IPS DF 4.7 (cell line): ENCODE results near the gene TMEM184B.
"Not testable (repeated sequence)": the region's sequence is repeated elsewhere in the genome, so short reads cannot be mapped to it uniquely, and the experiment has no call there.

Source experiments
- DNase-seq: peaks from one replicate; pipeline ENCODE4 v3.0.0-alpha.2; 2013; ENCODE audit warnings: low spot score; ENCODE audit errors: extremely low read depth

Gene TMEM184B

DNA sequence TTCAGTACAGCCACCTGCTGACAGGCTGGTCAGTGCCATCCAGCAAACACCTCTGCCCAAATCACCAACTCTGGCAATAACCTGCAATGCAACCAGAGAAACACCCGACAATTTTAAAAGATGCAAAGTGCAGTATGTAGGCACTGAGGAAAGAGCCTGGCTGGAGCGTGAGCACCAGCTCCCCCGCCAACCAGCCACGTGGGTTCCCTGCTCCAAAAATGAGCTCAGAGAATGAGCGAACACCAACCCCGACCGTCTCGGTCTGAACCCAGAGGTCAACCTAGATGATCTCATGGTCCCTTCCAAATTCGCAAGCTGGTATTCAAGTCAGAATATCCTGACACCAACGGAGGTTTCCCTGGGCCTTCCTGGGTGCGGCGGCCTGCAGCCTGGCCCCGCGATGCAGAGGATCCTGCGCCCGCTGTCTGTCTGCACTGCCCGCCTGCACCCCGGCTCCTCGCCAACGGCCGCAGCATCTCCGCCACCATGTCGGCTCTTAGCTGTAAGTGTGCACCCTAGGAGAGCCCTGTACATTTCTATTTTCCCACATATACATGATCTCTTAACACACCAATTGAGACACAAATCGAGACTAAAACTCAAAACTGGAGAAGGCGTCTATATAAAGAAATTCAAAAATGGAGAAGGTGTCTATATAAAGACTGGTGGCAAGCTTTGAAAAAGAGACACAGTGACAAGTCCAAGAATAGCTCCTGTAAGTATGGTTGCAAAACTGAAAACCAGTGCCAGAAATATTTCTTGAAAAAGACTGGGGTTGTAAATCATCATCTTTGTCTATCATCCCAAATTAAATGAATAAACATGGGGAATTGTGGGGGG is 22.8 kb downstream of the TMEM184B start:
- no peak for DNase-seq

DNA sequence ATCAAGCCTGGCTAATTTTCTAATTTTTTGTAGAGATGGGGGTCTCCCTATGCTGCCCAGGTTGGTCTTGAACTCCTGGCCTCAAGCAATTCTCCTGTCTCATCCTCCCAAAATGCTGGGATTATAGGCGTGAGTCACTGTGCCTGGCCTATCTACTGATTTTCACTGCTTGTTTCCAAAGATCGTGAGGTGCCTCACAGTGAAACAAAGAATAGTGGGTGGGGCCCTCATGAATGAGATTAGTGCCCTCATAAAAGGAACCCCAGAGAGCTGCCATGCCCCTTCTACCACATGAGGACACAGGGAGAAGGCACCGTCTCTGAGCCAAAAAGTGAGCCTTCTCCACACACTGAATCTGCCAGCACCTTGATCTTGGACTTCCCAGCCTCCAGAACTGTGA is 23.5 kb downstream of the TMEM184B start:
- DNase-seq, result no peak

DNA sequence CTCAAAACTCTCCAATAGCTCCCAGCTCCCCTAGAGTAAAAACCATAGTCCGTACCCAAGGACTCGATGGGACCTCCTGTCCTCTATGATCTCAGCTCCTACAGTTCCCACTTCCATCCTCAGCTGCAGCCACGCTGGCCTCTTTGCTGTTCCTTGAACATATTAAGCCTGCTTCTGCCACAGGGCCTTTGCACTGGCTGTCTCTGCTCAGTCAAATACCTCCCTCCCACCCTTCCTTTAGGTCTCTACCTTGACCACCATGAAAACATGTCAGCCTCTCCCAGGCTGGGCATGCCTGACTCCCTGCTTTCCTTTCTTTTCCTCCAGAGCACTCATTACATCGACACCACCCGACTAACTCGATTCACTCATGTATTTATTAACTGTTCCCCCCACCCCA is 24.5 kb downstream of the TMEM184B start:
- no peak for DNase-seq

DNA sequence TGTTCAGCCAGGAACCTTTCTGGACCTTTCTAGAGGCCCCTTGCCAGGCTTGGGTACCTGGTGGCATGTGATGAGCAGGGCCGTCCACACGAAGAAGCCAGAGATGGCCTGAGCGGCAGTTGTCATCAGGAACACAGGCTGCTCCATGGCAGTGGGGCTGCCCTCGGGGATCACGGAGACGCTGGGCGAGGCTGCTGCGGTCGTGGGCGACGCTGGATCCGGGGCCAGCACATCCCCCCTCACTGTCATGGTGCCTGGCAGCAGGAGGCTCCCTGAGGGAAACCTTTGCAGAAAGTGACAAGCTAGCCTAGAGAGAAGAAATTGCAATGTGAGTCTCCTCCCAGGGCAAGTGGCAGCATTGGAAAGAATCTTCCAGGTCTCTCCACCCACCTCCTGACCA is 25.1 kb downstream of the TMEM184B start:
- no peak for DNase-seq

DNA sequence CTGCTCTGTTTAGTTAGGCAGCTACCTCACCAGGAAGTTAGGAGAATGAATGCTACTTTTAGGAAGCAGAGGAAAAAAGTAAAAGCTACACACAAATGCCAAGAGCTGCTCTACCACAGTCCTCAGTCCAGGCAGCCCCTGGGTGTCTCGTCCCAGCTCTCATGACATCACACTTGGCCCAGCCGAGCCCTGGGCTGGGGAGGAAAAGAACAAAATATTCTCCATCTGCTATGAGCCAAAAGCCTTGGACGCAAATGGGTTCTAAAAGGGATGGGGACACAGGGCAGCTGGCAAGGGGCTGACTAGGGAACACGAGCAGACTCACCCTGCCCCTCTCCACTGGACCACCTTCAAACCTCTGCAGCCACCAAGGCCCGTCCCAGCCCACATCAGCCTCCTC is 26.1 kb downstream of the TMEM184B start:
- no peak for DNase-seq

DNA sequence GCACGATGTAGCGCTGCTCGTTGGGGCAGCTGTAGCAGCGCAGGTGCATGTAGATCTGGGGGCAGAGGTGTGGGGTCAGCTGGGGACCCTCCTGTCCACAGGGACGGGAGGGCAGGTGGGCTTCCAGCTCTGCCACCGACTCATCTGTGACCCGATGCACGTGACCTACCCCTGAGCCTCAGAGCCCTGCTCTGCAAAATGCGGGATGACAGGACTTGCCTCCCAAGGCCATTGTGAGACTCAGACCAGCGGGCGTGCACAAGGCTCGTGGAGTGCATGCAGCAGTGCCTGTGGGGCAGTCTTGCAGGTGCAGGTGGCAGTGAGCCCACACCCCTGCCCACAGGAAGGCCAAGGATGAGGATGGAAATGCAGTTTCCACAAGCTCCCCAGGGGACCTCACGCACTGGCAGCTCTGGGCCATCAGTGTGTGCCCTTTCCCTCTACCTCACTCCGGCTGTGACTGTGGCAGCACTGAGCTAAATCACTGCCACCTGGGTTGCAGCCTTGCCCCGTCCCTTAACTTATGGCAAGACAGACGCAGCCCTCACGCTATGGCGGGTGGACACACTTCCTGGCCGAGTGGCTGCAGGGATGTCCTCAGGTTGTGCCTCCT is 26.7 kb downstream of the TMEM184B start:
- no peak for DNase-seq

DNA sequence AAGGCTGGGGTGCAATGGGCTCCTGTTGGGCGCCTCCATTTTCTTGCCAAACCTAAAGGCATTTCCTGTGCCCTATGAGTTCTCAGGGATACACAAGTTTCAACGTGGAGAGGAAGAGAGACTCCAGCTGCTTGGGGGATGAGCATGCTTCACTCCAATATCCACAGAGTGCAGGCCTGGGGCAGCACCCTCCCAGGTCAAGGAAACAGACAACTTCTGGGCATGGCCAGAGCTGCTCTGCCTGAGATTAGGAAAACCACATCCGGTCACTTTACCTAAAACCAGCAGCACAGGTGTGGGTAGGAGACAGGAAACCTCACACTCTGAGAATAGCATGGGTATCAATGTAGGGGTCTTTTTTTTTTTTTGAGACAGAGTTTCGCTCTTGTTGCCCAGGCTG is 28.7 kb downstream of the TMEM184B start:
- DNase-seq, result no peak

DNA sequence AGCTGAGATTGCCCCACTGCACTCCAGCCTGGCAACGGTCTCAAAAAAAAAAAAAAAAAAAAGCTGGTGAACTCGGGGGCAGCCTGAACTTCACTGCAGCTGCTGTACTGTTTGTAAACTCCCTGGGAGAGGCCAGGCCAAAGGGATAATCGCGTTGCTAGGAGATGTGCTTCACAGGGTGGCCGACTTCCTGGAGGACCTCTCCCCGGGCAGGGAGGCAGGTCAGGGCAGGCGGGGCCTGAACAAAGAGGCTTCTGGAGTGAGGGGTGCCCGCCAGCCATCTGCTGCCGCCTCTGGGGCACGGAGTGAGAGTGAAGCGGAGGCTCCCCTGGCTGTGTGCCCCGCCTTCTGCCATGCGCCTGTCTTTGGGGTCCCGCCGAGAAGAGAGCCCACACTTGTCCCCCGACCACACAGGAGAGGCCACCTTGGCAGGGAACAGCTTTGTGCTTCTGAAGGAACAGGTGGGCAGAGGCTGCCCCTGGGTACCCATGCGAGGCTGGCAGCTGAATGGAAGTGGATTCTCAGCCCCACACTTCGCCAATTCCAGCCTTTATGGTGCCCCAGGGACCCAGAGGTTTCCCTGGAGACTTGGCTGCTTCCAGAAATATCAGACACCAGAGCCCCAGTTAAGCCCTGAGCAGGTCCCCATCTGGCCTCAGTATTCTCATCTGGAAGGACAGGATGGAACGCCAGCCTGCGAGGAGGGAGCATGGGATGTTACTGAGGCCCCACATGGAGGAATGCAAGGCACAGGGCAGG is 29.6 kb downstream of the TMEM184B start:
- DNase-seq, result no peak

DNA sequence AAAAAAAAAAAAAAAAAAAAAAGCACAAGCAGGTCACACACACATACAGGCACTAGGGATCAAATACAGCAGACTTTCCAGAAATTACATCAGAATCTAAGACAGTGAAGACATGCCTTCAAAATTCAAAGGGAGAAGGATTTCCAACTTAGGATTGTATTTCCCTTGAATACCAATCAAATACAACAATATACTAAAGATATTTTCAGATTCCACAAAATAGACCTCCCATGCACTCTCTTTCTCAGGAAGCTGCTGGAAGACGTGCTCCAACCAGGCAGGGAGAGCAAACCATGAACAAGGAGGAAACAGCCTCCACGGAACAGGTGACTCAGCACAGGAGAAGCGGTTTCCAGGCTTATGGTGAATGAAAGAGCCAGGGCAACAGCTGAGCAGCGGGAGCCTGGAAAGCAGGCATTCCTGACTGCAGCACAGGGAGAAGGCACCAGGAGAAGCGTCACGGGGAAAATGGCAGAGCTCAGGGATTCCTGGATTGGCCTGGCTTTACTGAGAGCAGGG is 32.0 kb downstream of the TMEM184B start:
- DNase-seq, result peak; percentile 69

DNA sequence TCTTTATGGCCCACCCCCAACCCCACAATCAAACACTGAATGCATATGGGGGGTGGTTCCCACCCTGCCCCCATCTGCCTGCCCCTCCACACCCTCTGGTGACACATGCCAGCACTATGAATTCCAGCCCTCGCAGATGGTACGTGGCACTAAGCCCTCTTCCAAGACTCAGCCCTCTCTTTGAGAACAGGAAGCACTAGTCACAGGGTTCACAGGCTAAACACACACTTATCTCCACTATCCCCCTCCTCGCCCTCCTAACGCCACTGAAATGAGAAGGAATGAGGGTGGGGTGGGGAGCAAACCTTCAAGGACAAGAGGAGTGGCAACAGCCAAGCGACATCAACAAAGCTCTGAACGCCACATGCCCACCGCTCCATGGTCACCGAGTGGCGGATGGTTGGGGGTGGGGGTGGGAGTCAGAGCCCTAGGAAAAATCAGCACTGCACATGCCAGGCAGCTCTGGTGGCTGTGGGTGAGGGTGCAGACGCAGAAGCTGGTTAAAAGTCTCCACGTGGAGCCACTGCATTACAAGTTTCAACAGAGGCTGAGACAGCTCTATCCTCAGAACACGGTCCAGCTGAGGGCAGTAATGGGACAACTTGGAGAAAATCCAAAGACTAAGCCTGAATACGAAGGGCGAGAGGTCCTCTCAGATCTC is 33.6 kb downstream of the TMEM184B start:
- no peak for DNase-seq

DNA sequence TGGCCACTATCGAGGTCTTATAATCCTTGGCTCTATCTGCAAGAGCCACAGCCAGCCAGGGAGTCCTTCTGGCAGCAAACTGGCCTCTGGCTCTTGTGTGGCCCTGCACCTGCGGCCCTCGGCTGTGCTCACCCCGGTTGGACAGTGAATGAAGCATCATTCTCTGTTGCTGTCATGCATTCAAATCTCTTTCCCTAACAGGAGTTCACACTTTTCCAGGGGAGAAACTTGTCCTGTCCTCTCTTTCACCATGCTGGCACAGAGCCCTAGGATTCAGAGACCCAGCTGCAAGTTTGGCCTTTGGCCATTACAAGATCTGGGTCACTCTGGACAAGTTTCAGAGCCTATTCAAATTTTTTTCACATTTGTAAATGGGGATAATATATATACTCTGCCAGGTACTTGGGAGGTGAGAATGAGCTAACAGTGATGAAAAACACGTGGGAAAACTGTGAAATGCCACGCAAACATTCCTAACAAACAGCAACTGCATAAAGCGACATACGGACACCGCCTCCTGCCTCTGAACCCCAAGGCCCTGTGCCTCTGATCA is 34.2 kb downstream of the TMEM184B start:
- DNase-seq, result no peak

DNA sequence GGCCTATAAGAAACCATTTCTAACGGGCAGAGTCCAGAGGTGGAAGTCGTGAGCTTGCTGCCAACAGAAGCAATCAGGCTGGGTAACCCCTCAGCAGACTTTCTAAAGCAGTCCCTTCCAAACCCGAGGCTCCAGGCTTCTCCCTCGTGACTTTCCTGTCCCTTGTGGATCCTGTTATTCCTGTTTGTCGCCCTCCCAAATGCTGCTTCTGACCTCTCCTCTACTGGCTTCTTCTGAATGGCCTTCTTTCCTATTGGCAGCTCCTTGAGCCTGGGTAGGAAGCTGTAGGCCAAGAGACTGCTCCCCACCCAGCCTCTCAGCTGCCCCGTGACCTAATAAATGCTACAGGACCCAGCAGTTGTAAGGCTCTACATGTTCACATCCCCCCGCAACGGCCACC is 36.0 kb downstream of the TMEM184B start:
- no peak for DNase-seq

DNA sequence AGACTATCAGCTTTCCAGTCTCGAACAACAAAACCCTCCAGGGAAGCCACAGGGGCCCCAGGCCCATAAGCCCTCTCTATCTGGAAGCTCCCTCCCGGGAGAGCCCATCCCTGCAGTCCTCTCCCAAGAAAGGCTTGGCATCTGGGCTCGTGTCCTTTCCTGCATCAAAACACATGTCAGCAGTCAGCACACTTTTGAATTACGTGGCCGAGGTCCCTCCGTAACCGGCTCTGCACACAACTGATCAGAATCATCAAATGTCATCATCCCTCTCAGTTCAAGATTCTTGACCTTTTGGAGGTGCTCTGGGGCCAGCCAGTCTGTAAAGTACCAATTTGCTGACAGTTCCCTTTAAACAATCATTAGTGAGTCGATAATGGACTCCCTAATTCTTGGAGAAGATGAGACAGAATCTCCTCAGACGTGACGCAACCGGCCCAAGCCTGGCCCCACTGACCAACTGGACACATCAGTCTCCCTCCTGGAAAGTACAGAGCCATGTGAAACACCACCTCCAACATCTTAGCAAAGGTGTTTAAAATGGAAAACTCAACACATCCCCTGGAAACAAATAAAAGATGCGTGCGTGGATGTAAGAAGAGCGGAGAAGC is 37.5 kb downstream of the TMEM184B start:
- no peak for DNase-seq

DNA sequence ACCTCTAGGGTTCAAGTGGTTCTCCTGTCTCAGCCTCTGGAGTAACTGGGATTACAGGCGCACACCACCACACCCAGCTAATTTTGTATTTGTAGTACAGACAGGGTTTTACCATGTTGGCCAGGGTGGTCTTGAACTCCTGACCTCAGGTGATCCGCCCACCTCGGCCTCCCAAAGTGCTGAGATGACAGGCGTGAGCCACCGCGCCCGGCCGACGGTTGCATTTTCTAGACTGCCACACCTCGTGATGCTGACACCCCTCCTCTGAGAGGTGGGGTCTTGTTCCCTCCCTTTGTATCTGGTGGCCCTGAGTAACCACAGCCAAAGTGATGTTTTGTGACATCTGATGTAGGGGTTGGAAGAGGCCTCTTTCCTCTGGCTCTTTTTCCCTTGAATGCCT is 39.0 kb downstream of the TMEM184B start:
- DNase-seq, result not testable (repeated sequence)

DNA sequence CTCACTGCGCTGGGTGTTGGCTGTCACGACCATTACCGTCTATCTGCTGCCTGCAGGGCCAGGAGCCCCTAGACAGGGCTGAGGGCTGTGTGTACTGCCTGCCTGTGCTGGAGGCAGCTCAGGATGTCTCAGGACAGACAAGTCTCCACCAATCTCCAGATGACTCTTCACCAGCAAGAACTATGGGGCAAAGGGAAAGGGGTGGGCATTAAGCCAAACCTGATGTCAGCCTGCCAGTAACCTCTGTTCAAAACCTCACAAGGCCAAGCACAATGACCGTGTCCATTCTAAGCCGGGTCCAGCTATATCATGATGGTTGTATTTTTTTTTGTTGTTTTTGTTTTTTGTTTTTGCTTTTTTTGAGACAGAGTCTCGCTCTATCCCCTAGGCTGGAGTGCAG is 39.4 kb downstream of the TMEM184B start:
- DNase-seq, result no peak

DNA sequence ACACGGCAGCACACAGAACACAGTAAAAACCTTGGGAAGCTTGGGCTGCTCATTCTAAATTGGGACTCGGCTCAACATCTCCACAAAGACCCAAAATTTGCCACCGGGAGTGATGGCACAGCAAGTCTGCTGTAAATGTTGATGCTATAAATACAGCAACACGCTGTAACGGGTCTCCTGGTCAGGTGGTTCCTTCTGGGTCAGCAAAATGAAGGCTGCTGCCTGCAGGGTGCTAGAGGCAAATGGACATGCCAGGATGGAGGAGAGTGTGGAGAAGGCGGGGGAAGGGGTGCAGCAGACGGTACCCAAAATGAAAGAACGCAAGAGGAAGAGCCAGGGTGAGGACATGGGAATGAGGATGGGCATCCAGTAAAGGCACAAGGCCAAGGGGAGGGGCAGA is 40.6 kb downstream of the TMEM184B start:
- no peak for DNase-seq

DNA sequence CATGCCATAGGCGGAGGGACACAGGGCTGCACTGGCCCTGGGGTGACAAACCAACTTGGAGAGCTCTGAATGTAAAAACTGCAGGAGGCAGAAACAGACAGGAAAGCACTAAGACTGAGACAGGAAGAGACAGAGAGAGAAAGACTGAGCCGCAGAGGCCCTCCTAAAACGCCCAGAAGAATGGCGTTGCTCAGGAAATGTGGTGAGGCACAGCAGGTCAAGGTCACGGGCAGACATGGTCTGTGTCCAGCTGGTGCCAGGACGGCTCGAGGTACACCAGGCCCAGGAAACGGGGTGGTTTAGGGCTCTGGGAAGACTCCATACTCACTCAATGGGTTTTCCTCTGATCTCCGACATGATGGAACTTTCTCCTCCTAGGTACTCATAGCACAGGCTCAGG is 41.9 kb downstream of the TMEM184B start:
- DNase-seq, result no peak

DNA sequence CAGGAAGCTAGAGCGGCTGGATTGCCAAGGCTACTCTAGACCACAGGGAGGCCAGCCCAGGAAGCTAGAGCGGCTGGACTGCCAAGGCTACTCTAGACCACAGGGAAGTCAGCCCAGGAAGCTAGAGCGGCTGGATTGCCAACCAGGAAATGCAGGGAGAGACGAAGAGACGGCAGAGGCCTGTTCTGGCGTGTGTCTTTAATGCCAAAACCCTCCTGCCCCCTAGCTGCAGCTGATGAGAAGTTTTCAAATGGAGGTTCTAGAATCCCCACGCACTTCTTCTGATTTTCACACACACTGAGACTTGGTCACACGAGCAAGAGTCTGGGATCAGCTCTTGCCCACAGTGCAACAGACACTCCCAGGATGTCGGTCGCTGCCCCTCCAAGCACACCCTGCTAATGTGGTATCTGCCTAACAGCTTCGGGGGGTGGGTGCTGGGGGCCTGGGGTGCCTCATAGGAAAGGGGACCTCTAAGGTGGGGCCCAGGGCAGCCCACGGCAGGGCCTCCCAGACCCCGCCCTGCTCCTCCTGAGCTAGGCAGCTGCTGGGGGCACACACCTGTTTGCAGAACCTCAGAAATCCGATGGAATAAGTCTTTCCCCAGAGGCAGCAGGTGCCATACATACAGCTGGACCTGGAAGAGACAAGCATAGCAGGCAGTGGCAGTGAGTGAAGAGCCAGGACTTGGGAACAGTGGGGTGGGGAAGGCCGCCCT is 42.5 kb downstream of the TMEM184B start:
- no peak for DNase-seq

DNA sequence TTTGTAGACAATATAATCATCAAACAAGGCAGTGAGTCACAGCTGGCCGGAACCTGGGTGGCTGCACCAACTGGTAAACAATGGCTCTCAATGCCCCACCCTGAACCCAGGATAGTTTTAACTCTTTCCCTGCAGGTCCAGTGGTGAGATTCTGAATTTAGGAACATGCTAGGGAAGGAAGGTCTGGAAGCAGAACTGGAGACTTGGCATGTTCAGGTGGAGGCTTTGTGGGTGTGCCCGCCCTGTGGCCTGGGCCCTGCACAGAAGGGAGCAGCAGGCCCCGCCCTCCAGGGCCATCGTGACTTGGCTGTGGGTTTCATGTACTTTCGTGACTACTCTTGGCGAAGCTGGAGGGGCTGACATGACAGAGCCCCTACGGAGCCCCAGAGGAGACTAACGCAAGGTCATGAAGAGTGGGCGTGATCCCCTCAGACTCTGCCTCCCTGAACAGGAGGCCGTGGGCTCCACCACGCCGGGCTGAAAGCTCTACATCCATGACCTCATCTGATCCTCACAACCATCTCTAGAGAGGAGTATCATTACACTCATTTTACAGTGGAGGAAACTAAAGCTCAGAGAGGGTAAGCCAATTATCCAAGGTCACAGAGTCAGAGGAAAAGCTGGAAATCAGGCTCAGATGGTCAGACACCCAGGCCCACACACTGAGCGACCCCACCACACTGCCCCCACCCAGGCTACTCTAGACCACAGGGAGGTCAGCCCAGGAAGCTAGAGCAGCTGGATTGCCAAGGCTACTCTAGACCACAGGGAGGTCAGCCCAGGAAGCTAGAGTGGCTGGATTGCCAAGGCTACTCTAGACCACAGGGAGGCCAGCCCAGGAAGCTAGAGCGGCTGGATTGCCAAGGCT is 43.7 kb downstream of the TMEM184B start:
- DNase-seq, result no peak
